Fibroblast of lung (primary cell): Measurements from ENCODE around the gene NCL. TPM values are rescaled to one million over a fixed set of nuclear protein-coding genes. Genes with fewer than 3 reads are reported as not detected.

Source experiments
- DNase-seq, 2 donors: peaks; one replicate each; pipeline versions ENCODE4 v3.0.0 to v3.0.0-alpha.2; 2010; ENCODE audit warnings: low read depth in 2 of 2
- H2AFZ ChIP-seq: 2 replicates; pipeline ENCODE4 v1.5.1; 2012; ENCODE audit warnings: low read length, control low read depth, inconsistent platforms
- H3K27ac ChIP-seq: 2 replicates; pipeline ENCODE4 v1.5.1; 2011; ENCODE audit warnings: low read length, control low read depth; ENCODE audit not compliant: insufficient read depth
- H3K27me3 ChIP-seq: 2 replicates; pipeline ENCODE4 v1.5.1; 2011; ENCODE audit warnings: mild to moderate bottlenecking, low read length; ENCODE audit not compliant: control insufficient read depth, insufficient read depth
- H3K36me3 ChIP-seq: 2 replicates; pipeline ENCODE4 v1.5.1; 2011; ENCODE audit warnings: low read length; ENCODE audit not compliant: control insufficient read depth, insufficient read depth
- H3K4me1 ChIP-seq: 2 replicates; pipeline ENCODE4 v1.5.1; 2011; ENCODE audit warnings: low read length; ENCODE audit not compliant: control insufficient read depth, insufficient read depth; ENCODE audit errors: extremely low read depth
- H3K4me2 ChIP-seq: 2 replicates; pipeline ENCODE4 v1.5.1; 2011; ENCODE audit warnings: low read length, control low read depth; ENCODE audit not compliant: insufficient read depth; ENCODE audit errors: extremely low read depth
- H3K4me3 ChIP-seq, 4 experiments: fragments of 200-600 bp in 1 of 4; sonication (generic) in 1 of 4; replicated peaks in 1 of 4; 2 replicates each; pipeline ENCODE4 v1.5.1; 2011 to 2016; ENCODE audit warnings: low read length in 4 of 4, low read depth in 3 of 4, mild to moderate bottlenecking in 3 of 4, control low read depth in 2 of 4, inconsistent platforms in 1 of 4, mixed read lengths in 1 of 4; ENCODE audit not compliant: insufficient read depth in 1 of 4; ENCODE audit errors: control extremely low read depth in 1 of 4
- H3K79me2 ChIP-seq: 2 replicates; pipeline ENCODE4 v1.5.1; 2012; ENCODE audit warnings: mild to moderate bottlenecking, low read length, inconsistent platforms; ENCODE audit not compliant: control insufficient read depth, insufficient read depth
- H3K9ac ChIP-seq: 2 replicates; pipeline ENCODE4 v1.5.1; 2011; ENCODE audit warnings: mild to moderate bottlenecking, low read length, control low read depth; ENCODE audit not compliant: insufficient read depth
- H3K9me3 ChIP-seq: 2 replicates; pipeline ENCODE4 v1.5.1; 2012; ENCODE audit warnings: low read depth, low read length; ENCODE audit not compliant: control insufficient read depth, insufficient read depth
- H4K20me1 ChIP-seq: 2 replicates; pipeline ENCODE4 v1.5.1; 2011; ENCODE audit warnings: low read length; ENCODE audit not compliant: control insufficient read depth, insufficient read depth; ENCODE audit errors: extremely low read depth
- CTCF ChIP-seq, 2 donors: IDR thresholded peaks in 1 of 2; conservative IDR thresholded peaks in 1 of 2; 1 replicate in 1 of 2; 2 replicates in 1 of 2; pipeline ENCODE4 v1.5.1; 2011 to 2012; ENCODE audit warnings: low read length in 2 of 2, control low read depth in 1 of 2, inconsistent platforms in 1 of 2, low read depth in 1 of 2, mild to moderate bottlenecking in 1 of 2
- EZH2 ChIP-seq: IDR thresholded peaks from 2 replicates; pipeline ENCODE4 v1.5.1; 2012; ENCODE audit warnings: low read length, control low read depth, mild to moderate bottlenecking; ENCODE audit errors: missing control alignments
- polyA minus RNA-seq: library from RNA; depleted of rRNA, polyadenylated mRNA; stranded (reverse); fragments of >200 nt; gene quantifications from 2 replicates; pipeline ENCODE4 v1.2.3, GENCODE V29; 2011; ENCODE audit warnings: low replicate concordance
- polyA plus RNA-seq, 2 donors: library from polyadenylated mRNA; depleted of rRNA in 1 of 2; stranded (reverse) in 1 of 2; unstranded in 1 of 2; fragments of >200 nt; gene quantifications; 2 replicates each; pipeline ENCODE4 v1.2.1, GENCODE V29; 2011 to 2012; ENCODE audit warnings: missing spikeins in 1 of 2
- total RNA-seq: library from RNA; depleted of rRNA; stranded (reverse); fragments of >200 nt; gene quantifications from 2 replicates; pipeline ENCODE4 v1.2.1, GENCODE V29; 2014

The NCL gene
- total RNA-seq (97.6 and 113 TPM in 2 replicates), polyA plus RNA-seq (73.5 and 122 TPM in 2 replicates), polyA minus RNA-seq (23.5 and 42.5 TPM in 2 replicates)
- polyA plus RNA-seq (2012): 297 and 400 TPM in 2 replicates

- TF ChIP-seq CTCF (conservative IDR thresholded peaks at IDR 0.05 in 1 of 2, IDR thresholded peaks at IDR 0.05 in 1 of 2; ENCODE audit: low read depth in 1 of 2, low read length in 2 of 2): no peak
- TF ChIP-seq EZH2: no peak
- H3K79me2 ChIP-seq: peaks cover 42% of the 10 kb centered on the region
- H3K4me2 ChIP-seq: peak within 1 kb of the TSS; percentile 97
- no peaks in the 10 kb centered on the region for H3K9me3 ChIP-seq
- peak within 1 kb of the TSS; percentile 96 to 98 (median 97) for H3K4me3 ChIP-seq
- DNase-seq: peak; percentile 97 to 98
- peaks cover 18% of the 10 kb centered on the region for H3K36me3 ChIP-seq
- peaks cover 2% of the 10 kb centered on the region for H3K4me1 ChIP-seq
- peak within 1 kb of the TSS; percentile 100 for H3K9ac ChIP-seq
- H4K20me1 ChIP-seq: peaks cover 9% of the 10 kb centered on the region
- H2AFZ ChIP-seq: peak within 1 kb of the TSS; percentile 83
- no peaks in the 10 kb centered on the region for H3K27me3 ChIP-seq
- H3K27ac ChIP-seq: peak within 1 kb of the TSS; percentile 99
Observed at GRCh38 chr2:231463698-231464575, at the start of gene NCL. TSS of gene NCL (minus strand) at chr2:231464484. CDS start at chr2:231464353, 131 bp downstream.

- peak overlapping the region; percentile 96 for H2AFZ ChIP-seq
- H3K4me3 ChIP-seq: peak overlapping the region; percentile 56 to 97 (median 85)
- H3K4me1 ChIP-seq: no peaks in the 10 kb centered on the region
- DNase-seq: no peak
- TF ChIP-seq CTCF (conservative IDR thresholded peaks at IDR 0.05 in 1 of 2, IDR thresholded peaks at IDR 0.05 in 1 of 2; ENCODE audit: low read depth in 1 of 2, low read length in 2 of 2) (no peak), EZH2 (no peak)
- H3K79me2 ChIP-seq: no peaks in the 10 kb centered on the region
- H3K27ac ChIP-seq: peak overlapping the region; percentile 91
- peak overlapping the region; percentile 91 for H3K4me2 ChIP-seq
- no peaks in the 10 kb centered on the region for H3K27me3 ChIP-seq
- H3K36me3 ChIP-seq: no peaks in the 10 kb centered on the region
- H4K20me1 ChIP-seq: no peaks in the 10 kb centered on the region
- no peaks in the 10 kb centered on the region for H3K9me3 ChIP-seq
- H3K9ac ChIP-seq: peak overlapping the region; percentile 93
Observed at GRCh38 chr2:231513746-231514224, 49.5 kb upstream of the NCL start.

GRCh38 chr2:231512222-231512621, 47.9 kb upstream of the NCL start:
- Histone ChIP-seq H2AFZ (no peak overlapping the region), H3K9ac (no peak overlapping the region), H3K27me3 (no peaks in the 10 kb centered on the region), H3K4me3 (no peak overlapping the region), H3K27ac (no peak overlapping the region), H4K20me1 (no peaks in the 10 kb centered on the region), H3K4me1 (no peaks in the 10 kb centered on the region), H3K79me2 (no peaks in the 10 kb centered on the region), H3K4me2 (no peak overlapping the region), H3K9me3 (no peaks in the 10 kb centered on the region), H3K36me3 (no peaks in the 10 kb centered on the region)
- peak in 1 of 2 donors; percentile 31 for DNase-seq
- no peak for TF ChIP-seq EZH2
- TF ChIP-seq CTCF (conservative IDR thresholded peaks at IDR 0.05 in 1 of 2, IDR thresholded peaks at IDR 0.05 in 1 of 2; ENCODE audit: low read depth in 1 of 2, low read length in 2 of 2): no peak
